Activated CD4-positive, alpha-beta T cell treated with anti-CD3 and anti-CD28 coated beads, Interleukin-2, amount 50 U/mL, for 16 hours (primary cell): ENCODE measurements around the gene TM9SF1.

ENCODE experiments used
- DNase-seq: peaks from one replicate; pipeline ENCODE4 v3.0.0-alpha.2; 2020

The TM9SF1 gene

DNA sequence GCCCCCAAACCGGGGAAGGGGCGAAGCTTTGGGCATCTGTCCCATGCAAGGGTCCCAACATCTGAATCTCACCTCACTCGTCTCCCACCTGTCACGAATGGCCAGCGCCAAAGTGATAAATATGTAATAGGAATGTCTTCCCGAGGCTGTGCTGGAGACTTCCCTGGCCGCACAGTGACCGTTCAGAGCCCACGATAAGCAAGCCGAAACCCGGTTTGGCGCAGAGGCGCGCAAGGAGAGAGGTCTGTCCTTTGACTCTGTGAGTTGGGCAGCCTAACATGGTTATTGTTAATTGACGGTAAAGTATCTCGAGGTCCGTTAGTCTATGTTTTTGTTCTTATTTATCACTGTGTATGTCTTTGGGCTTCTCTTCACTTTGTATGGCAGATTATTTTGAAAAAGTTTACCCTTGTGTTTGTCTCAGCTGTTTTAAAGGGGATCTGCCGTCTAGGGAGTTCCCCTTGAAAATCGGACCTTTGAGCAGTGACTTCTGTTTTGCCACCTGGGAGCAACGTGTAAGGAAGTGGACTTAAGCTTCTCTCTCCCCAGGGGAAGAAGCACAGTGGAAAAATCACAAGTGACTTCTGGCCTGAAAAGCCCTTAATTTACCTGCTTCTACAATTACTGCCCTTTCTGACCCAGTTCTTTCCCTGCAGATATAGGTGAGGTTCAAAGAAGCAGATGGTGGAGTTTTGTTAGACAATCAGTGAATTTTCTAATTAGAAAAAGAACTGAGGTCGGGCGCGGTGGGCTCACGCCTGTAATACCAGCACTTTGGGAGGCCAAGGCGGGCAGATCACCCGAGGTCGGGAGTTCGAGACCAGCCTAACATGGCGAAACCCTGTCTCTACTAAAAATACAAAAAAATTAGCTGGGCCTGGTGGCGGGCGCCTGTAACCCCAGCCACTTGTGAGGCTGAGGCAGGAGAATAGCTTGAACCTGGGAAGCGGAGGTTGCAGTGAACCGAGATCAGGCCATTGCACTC is 1.1 kb upstream of the TM9SF1 start:
- no peak for DNase-seq

DNA sequence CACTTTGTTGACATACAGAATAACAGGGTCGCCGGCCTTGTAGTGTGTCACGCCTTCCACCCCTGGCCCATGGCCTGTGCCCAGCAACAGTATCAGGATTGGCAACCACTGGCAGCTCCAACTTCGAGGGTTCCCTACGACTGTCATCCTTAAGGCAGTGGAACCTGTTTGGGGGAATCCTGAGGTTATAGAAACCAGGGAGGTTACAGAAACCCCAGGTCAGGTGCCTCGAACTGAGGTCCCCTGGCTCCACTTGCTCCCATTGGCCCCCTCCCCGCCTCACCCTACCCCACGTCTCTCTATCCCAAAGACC is 412 bp downstream of the TM9SF1 start:
- DNase-seq: no peak

DNA sequence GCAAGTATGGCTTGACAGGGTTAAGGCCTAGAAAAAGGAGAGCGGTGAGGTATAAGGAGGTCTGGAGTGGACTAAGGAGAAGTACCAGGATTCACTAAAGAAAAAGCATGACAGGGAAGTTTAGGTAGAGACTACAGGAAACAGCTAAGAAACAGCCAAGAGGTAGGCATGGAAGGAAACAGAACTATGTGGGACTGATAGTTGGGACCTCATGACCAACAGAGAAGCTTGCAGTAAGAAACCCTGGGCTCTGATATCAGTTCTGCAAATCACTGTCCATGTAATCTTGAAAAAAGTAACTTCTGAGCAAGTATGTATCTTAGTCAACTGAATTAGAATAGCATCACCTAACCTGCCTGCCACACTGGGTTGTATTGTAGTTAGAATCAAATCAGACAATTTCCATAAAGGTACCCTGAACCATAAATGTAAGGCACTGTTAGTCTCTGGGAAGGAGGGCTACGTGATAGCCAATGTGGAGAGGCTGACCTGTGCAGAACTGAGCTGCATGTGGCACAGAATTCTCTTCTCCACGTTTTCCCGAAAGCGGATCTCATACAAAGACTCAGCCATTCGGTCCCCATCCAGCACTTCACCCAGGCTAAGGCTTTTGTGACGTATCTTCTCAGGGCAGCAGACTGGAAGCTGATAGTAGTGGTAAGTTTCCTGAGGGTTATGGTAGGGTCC is 912 bp downstream of the TM9SF1 start:
- DNase-seq: no peak

DNA sequence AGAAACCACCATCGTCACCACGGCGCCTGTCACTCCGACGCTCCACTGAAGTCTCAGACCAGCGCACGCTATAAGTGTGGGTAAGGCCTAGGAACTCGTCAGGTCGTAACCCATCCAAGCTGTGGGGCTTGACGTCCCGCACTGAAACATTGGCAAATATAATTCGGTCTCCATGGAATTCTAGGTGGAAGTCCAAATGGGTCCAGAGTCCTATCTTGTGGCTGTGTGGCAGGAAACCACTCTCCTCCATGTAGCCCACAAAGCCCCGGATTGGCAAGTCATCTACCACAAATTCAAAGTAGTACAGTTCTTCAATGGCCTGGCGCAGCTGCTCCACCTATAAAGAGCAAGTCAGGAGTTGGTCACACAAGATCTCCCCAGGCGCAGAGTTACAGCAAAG is 2.3 kb downstream of the TM9SF1 start:
- no peak for DNase-seq

DNA sequence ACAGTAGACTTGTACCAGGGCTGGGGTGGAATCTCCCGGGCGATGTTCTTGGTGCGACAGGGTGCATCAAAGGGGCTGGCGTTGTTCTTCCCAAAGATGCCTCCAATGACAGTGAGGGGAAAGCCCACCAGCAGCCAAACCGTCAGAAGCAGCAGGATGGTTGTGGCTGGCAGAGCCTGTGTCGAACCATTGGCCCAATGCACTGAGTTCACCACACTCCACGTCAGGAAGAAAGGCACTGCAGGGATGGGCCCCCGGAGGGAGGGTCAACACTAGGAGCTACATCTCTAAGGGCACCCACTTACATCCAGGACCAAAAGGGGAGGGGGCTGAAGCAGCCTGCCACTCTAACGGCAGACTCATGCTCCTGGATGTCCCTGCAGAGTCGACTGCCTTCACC is 4.8 kb downstream of the TM9SF1 start:
- DNase-seq: no peak

DNA sequence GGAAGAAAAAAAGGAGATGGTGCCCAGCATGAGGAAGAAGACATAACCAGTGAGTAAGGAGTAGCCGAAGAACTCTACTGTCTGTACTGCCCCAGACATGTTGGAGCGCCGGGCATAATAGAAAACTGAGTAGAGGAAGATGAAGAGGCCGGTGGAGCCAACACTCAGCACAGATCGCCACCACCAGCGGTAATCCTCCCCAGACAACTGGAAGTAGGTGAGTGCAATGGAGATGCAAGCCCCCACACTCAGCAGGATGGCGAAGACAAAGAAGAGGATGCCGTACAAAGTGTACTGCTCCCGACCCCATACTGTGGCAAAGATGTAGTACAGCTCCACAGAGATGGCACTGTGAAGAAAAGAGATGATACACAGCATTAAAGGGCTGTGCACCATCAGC is 5.8 kb downstream of the TM9SF1 start:
- DNase-seq: no peak

DNA sequence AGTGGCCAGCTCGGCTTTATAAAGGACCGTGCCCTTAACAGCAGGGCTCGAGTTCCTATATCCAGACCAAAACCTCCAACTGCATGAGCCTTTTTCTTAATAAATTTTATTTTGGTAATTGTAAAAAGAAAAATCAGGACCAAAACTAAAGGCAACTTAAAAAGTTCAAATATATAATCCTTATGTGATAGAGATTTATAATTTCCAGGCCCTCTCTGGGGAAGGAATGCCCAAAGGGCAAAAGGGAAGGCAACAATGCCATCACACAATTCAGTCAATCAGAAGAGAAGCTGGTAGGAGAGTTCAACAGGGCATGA is 6.2 kb downstream of the TM9SF1 start:
- DNase-seq: no peak

DNA sequence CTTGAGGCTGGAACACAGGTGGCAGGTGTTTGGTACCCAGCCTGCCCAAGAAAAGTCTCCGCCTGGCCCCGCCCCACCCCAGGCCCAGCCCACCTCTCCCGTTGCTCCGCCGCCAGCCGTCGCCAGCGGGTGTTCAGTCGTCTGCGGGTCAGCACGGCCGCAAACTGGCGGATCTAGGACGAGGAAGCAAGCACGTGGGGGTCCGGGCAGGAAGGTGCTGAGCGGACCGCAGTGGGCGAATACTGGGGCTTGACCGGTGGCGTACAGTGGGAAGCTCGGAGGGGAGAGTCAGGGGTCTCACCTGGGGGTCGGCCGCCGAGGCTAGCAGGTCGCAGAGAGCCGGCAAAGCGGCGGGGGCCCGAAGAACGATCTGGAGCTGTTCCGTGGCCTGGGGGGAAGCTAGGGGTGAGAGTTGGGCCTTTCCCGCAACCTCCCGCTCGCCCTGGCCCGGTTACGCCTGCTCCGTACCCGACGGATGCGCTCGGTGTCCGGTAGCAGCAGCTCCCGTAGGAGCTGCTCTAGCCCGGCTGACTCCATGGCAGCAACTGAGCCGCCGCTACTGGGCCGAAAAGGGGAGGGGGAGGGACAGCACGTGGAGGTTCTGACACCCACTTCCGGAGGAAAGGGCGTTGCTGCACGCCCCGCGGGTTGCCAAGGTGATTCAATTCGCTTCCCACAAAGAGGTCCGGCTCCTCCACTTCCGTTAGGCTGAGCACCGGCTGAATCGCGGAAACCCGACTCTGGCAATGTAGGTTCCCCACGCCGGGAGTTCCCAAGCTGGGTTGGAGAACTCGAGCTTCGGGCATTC is 6.8 kb downstream of the TM9SF1 start, which contains the start of gene IPO4:
IPO4 (minus strand) TSS at position 566 of the 808 bp plus-strand sequence; CDS start at position 537, 29 bp downstream.
- DNase-seq: peak; percentile 97

DNA sequence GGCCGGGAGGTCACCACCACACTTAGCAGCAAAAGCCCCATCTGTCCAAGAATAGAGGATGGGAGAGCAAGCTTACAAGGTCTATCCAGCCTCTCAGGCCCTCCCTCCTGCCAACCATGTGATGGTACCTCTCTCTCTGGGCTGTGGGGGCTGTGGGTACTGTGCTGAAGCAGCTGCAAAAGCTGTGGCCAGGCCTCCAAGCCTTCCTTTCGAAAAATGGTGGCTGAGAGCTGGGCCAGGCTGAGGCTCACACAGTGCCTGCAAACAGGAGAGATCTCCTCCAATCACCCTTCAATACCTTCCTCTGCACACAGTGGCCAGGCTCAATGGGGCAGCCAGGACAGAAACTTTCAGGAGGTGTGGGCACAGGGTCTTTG is 7.7 kb downstream of the TM9SF1 start:
- DNase-seq: no peak

DNA sequence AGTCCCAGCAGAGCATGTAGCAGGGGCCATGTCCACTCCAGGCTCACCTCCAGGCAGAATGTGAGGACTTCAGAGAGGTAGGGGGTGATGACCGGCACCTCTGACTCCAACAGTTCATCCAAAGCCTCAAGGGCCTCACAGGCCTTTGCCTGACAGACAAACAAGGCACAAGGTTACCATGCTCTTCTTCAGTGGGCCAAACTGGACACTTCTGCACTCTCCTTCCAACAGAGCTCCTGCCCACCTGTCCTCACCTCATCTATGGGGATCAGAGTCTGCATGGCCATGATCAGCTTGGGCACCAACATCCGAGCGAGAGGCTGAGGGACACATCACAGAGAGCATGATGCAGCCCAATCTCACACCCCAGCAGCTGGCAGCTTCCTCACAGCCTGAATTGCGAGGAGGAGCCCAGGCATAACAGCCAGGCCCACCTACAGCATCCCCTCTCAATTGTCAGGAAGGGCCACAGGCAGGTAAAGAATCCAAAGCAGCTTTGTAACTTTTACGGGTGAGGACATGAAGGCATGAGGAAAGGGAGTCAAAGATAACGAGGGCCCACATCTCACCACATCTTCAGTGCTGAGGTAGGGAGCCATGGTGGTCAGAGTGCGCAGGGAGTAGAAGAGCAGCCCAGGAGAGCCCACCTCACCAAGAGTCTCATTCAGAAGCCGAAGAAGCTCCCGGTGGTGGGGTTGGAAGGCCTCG is 8.3 kb downstream of the TM9SF1 start:
- no peak for DNase-seq

DNA sequence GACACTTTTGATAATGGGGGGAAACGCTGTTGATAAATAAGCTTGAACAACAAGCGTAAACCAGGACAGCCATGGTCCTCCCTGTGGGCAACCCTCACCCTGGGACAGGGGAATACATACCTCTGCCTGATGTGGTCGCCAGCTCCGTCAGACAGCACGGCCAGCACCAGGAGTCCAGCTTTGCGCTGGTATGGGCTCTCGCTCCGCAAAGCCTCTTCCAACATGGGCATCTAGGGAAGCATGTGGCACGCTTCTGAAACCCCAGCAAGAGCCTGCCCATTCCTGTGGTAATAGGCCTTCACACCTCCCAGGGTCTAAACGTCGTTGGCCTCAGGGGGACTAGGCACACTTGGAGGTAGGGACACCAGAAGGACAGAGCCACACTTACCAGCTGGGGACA is 9.5 kb downstream of the TM9SF1 start:
- DNase-seq: no peak

DNA sequence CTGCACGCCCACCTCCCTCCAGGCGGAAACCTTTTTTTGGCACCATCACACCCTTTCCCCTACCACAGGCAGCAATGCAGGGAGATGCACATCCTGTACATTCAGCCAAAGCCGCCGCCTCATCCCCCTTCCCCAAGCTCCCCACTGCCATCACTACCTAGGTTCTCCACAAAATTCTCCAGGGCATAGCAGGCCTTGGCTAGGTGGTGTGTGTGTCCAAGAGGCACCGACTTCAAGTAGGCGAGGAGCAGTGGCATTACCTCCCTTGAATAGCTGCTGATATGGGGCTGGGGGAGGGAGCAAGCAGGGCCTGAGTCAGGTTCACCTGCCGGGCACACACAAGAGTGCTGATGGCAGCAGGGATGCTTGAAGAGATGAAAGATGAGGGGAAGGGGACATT is 10.2 kb downstream of the TM9SF1 start:
- DNase-seq: no peak

DNA sequence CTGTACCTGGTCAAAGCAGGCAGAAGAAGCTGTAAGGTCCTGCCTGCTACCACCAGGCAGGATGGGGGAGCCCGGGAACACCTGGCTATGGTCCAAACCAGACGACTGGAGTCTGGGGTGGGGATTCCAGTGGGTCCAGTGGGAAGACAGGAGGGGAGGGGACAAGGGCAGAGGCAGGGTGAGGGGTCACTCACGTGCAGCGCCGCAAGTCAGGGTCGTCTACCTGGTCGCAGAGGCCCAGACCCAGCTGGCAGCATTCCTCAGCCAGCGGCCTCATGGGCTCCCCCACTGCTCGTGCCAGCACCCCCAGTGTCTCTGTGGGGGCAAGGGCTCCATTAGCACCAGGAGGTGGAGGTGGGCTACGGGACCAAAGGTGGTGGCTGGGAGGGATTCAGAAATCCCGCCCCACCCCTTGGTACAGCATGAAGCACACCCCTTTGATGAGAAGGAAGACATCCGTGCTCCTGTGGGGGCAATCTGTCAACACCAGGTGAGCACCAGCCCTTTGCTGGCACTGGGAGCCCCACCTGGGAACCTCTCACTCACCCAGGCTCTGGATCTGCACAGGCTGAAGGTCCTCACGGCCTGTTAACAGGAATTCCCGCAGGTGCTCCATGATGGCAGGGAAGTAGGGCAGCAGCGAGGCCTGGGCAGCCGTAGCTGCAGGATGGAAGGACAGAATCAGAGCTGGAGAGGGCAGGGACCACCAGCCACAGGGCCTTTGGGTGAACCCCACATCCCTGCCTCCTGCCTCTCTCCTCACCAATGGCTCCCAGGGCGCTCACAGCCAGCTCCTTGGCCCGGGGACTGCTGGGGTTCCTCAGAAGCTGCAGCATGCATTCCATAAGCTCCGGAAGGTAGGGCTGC is 10.9 kb downstream of the TM9SF1 start:
- no peak for DNase-seq

DNA sequence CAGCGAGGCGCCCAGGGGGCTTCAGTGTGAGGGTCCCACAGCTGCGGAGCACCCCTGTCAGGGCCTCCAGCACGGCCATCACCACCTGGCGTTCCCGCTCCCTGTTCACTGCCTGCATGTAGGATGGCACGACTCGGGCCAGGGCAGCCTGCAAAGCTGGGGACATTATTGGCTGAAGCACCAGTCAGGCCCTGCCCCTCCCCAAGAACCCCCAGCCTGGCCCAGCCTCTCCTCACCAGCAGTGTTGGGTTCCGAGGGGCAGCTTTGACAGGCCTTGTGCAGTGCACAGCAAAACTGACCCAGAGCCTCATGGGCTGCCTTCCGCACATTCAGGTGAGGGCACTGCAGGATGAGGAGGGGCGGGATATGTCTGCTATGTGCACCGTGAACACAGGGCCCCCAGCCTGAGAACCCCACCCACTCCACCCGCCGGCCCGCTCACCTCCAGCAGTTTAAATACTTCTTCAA is 12.2 kb downstream of the TM9SF1 start:
- DNase-seq: no peak

DNA sequence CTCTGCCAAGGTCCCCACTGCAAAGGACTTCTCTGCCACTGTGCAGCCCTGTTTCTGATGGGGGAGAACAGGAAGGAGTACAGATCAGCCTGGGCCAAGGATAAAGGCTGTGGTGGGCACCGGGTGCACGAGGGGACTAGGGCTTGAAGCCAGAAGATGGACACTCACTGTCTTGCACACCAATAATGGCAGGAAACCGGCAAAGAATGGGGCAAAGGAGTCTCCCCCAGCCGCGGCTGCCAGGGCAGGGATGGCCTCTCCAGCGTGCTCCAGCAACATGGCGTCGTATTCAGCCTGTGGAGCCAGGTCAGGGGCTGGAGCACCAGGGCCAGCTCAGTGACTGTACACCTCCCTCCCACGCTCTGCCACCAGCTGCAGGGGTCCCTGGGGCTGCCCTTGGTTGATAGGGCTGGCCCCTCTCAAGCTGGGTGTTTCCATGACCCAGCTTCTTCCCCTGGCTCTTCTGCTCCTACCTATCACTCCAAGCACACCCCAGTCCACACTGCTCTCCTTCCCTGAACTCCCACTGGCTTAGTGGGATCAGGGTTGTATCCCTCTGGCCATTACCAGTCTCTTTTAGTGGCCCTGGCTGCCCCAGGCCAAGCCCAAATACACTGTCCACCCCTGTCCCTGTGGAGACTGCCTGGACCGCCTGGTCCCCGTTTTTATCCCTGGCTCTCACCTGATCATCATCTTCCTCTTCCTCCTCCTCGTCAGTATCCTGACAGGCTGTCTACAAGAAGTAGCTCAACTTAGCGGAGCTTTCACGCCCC is 12.9 kb downstream of the TM9SF1 start:
- DNase-seq: no peak

DNA sequence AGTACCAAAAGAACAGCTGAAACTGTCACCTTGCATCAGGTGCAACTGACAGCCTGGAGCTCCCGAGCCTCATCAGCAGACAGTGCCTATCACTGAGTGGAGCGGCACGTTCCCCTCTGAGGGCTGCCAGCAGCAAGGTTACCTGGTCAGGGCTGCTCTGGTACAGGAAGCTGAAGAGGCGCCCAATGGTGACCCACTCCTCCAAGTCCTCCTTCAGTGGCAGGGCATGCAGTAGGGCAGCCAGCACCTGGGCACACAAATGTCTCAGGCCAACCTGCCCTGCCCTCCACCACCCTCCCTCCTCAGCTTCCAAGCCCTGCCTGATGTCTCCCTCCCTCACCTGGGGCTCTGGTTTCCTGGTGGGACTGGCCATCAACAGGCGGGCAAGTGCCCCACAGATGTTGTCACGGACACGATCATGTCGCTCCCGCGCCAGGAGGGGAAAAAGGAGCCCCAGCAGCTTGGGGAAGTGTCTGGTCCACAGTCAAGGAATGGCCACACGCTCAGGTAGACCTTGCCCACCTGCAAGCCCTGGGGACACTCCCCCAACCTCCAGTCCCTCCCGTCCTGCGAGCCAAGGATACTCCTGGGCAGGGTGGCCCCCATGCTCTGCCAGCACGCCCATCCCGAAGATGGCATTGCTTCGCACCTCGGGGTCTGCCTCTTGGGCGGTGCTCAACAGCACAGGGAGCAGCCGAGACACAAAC is 13.7 kb downstream of the TM9SF1 start:
- DNase-seq: no peak

DNA sequence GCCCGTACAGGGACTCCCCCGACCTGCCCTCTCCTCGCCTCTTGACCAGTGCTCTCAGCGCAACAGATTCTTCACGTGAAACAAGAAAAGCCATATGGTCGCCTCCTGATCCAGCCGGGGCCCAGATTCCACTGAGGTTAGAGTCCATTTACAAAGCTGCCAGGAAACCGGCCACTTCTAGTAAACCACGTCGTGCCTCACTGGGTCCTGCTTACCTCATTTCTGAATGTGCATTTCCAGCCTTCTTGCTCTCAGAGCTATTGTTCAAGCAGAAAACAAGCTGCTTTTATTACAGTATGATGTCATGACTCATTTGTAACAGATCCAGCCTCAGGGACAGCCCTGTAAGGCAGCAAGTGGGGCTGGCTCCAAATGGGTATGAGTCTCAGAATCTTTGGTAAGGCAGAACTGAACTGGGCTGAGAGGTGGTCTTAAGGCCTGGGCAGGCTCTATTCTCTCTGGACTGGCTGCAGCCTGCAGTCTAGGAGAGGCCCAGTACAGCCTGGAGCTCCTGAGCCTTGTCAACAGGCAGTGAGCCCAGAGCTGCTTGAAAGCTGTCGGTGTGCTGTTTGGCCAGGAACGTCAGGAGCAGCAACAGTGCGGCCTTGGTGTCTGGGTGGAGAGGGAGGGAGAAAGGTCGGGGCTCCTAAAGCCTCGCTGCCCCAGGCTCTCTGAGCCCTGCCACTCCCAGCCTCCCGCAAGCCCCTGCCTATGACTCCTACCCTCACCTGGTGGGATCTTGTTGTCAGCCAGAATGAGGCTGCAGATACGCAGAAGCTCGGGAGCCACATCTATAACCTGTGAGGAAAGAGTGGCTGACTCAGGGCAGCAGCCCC is 15.1 kb downstream of the TM9SF1 start:
- DNase-seq: no peak

DNA sequence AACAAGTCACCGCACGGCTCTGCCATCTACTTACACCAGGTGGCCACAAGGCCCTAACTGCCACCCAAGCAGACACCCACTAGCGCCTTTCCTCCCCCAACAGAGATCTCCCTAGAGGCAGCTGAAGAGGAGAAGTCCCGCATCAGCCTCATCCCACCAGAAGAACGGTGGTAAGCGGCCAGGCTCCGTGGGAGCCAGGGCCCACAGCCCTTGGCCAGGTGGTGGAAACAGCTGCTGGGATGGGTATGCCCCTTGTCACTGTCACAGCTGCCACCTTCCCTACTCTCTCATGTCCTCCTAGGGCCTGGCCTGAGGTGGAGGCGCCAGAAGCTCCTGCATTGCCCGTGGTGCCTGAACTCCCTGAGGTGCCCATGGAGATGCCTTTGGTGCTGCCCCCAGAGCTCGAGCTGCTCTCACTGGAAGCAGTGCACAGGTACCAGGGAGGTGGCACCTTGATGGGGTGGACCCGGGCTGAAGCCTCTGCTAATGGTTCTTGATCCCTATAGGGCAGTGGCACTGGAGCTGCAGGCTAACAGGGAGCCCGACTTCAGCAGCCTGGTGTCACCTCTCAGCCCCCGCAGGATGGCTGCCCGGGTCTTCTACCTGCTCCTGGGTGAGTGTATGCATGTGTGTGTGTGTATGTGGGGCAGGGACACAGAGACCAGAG is 15.8 kb downstream of the TM9SF1 start:
- DNase-seq: no peak
